ENCODE results near the gene METTL22.

METTL22 gene

DNA sequence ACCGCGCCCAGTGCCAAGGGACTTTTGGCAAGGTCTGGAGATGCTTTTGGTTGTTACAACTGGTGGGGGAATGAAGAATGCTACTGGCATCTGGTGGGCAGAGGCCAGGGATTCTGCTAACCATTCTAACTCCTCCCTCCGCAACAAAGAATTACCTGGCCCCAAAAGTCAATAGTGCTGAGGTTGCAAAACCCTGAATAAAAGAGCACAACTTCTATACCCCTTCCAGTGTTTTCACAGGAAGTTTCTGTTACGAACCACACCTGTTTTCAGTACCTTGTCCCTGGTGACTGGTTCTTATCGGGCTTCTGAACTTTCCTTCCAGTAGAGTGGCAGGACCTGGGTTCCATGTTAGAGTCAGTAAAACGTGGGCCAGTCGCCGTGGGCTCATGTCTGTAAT, 70.2 kb downstream of the METTL22 start:
- no peak for DNase-seq (ENCODE audit: low read depth, low spot score)

DNA sequence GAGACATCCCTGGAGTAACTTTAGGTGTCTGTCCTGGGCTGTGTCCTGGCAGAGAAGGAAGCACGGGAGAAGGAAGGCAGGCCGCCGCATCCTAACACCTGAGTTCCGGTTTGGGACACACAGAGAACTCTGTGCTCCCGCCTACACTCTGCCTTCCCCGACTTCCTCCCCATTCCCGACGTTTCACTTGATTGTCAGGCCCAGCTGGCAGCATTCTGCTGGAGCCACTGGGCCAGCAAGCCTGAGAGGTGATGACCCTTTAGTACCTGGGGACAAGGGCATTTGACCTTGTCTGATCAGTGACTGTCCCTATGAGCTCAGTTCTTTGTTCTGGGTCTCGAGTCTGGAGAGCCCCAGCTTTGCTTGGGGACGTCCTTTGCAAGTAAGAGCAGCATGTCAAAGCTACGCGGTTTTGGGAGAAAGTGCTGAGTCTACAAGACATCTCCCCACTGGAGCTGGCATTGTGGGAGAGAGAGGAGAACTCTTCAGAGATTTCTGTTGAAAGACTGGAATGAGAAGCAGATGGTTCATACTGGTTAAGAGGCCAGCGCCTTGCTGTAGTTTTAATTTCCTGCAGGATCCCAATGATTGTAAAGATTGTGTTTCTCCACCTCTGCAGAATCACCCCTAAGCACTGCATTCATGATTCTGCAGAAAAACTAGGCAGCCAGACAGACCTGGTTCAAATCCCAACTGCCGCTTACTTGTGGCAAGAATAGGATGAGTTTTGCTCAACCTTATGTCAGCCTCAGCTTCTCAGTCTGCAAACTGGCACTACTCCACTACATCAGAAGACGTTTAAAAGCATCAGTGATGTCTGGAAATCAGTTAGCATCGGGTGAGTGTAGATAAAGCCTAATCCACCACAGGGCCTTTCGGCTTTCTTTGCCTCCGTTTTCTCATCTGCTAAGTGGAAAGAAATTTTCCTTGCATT, 73.6 kb downstream of the METTL22 start:
- DNase-seq (ENCODE audit: low read depth, low spot score): no peak

DNA sequence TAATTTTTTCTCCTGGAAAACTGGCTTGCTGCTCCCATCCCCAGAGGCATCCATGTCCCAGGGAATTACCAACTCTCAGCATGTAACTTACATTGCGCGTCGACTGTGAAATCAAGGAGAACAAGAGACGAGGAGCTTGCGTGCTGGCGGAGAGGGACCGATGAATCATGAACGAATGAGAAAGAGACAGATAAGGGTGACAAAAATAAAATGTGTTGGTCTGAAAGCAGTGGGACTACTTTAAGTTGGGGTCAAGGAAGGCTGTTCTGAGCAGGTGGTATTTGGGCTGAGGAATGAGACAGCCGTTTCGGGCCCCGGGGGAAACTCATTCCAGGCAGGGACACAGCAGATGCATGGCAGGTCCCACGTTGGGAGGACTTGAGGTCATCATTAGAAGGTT, 75.4 kb downstream of the METTL22 start:
- no peak for DNase-seq (ENCODE audit: low read depth, low spot score)

GRCh38 chr16:8697965-8698364, 76.5 kb downstream of the METTL22 start:
- no peak for DNase-seq (ENCODE audit: low read depth, low spot score)
